Activated effector memory CD4-positive, alpha-beta T cell treated with Interleukin-2 at 50 U/mL for 16 hours (primary cell): ENCODE results near the gene SLIT1.

Experiments
- DNase-seq: peaks from one replicate; pipeline ENCODE4 v3.0.0-alpha.2; 2020

Gene SLIT1

DNA sequence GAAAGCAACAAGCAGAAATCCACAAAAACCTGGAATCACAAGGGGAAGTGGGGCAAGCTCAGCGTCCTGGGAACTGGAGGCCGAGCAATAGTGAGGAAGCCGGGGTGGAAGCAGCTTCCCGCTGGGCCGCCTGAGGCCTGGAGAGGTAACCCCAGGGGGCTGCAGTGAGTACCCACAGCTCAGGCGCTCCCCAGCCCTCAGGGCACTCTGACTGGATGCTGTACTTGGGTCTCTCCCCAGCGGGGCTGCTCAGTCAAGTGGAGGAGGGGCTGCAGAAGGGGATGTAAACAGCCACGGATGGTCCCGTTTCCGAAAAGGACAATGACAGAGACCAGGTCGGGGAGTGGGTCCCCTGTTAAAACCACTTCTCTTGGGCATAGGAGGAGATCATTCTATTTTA is 50.3 kb downstream of the SLIT1 start:
- DNase-seq: no peak

DNA sequence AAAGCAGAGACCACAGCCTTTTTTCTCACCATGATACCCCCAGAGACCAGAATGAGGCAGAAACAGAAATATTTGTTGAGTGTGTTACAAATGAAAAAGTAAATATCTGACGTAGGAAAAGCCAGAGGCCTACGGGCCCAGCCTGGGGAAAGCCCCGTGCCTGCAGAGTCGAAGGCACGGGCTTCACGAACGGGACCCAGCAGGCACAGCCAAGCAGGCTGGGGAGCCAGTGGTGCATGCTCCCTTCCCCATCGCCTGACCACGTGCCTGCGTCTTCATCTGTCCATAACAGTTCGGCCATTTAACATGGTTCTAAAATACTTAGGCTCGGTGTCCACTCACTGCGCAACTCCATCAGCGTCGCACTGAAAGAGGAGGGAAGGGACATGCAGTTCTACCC is 50.8 kb downstream of the SLIT1 start:
- DNase-seq: no peak

DNA sequence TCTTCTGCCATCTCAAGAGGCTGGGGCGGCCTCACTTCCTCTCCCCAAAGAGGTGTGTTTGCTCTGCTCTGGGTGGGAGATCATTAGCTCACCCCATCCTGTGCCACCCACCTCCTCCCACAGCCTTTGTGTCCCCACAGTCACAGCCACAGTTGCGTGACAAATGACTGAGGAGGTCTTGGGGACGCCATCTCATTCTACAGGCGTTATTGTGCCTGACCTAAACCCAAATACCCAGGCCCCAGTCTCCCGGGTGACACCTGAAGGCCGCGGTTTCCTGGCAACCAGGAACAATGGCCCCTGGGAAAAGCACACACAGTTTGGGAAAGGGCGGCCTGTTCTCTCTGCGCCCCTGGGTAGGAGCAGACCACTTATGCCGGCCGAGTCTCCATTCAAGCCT is 51.6 kb downstream of the SLIT1 start:
- no peak for DNase-seq

- DNase-seq: no peak
These were observed 53.5 kb downstream of the SLIT1 start for GRCh38 chr10:97132273-97132672.

GRCh38 chr10:97131666-97132065 is 54.1 kb downstream of the SLIT1 start:
- DNase-seq: no peak

DNA sequence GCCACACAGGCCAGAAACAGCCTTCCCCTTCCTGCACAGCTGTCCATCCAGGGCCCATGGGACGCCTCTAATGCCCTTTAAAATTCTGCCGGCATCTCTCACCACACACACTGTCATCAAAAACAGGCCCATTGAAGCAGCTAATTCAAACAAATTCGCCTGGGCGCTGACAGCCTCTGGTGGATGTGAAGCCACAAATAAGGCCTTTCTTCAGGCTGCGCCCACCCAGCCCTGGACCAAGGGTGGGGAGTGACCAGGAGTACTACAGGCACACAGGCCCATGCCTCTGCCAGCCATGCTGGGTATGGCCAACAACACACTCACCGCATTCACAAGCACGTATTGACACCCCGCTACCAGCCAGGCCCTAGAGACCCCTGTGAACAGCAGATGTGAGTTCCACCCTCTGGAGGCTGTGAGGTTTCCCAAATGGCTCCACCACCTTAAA is 54.6 kb downstream of the SLIT1 start:
- no peak for DNase-seq

GRCh38 chr10:97129666-97130065 is 56.1 kb downstream of the SLIT1 start:
- DNase-seq: no peak

DNA sequence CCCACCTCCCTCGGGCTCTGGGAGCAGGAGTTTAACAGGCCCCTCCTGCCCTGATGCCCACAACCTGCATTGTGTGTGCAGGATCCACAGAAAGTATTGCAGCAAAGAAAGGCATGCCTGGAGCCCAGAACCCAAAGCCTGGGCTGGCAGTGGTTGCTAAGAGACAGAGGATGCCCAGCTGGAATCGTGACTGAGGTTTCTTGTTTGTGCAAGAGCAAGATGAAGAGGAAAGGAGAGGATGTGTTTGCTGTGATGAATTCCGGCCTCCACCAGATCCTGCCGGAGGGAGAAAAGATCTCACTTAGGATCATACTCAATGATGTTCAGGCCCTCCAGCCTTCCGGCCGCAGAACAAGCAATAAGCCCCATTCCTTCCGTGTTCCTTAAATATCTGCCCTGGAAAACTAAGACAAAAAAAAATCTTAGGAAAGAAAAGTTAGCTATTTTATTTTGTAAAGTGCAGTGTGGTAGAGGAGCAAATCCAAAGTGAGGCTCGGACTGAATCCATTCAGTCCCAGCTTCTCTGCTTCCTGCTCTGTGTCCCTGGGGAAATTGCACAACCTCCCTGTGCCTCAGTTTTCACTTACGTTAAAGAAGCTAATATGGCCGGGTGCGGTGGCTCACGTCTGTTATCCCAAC is 57.1 kb downstream of the SLIT1 start:
- no peak for DNase-seq

DNA sequence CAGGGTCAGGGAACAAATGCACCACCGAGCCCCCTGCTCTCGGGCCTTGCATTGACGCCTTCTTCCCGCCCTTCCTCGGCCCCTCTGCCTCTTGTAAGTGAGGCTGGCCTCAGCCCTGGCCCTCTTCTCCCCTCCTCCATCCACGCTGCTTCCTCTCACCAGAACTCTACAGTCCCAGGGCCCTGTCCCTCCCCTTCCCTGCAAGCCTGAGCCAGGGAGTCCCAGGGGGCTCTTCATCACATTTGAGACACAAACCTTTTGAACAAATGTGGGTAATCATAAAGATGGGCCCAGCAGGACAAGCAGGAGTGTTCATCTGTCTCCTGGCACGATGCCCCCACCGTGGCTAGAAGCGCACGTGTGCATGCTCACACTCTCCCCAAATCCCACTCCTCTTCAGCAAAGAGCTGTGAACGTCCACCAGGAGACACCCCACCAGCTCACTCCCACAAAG is 57.7 kb downstream of the SLIT1 start:
- no peak for DNase-seq

DNA sequence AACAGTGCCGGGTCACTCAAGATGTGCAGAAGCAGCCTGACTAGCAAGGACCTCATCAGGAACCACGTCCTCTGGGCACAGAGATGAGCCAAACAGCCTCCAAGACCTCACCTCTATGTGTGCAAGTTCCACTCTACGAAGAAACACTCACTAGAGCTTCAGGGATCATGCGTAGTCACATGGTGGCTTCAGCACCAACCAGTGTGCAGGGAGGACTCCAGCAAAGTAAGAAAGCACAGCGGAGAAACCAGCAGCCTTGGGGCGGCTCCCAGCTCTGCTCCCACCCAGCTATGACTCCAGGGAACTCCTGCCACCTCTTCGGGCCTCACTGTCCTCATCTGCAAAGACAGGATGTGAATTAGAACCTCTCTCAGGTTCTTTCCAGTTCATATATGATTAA is 58.2 kb downstream of the SLIT1 start:
- DNase-seq: no peak

- no peak for DNase-seq
These were observed 61.5 kb downstream of the SLIT1 start for GRCh38 chr10:97124211-97124610.

- DNase-seq: no peak
These were observed 62.0 kb downstream of the SLIT1 start for GRCh38 chr10:97123765-97124164.

DNA sequence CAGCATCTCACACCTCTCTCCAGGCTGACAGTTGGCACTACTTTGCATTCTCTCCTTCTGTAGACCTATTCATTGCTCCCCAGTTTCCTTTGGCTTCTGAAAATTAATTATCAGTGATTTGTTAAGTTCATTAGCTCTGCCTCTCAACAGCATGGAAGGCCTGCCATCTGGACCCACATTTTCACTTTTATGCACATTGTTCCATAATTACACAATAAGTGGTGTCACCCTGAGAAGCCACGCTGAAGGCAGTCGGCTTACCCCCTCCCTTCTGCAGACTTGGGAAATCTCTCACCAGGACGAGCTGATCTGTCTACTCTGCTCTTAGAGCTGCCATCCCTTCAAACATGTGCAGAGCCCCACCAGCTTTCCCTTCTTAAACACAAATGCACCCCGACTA is 64.7 kb downstream of the SLIT1 start:
- no peak for DNase-seq

DNA sequence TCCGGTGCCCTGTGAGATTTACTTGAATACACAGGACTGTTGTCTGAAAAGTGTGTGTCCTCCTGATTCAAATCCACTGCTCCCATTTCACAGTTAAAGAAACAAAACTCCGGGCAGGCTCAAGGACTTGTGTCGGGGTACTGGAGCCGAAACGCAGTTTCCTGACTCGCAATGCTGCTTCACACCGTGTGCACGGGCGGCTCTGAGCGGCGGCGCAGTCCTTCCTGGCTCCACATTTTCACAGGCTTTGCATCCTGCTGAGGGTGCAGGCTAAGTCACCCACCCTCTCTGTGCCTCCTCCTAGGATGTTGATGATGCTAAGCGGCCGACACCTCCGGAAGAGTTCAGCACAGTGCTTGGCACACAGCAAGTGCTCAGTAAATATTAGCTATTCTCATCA is 65.4 kb downstream of the SLIT1 start:
- no peak for DNase-seq

DNA sequence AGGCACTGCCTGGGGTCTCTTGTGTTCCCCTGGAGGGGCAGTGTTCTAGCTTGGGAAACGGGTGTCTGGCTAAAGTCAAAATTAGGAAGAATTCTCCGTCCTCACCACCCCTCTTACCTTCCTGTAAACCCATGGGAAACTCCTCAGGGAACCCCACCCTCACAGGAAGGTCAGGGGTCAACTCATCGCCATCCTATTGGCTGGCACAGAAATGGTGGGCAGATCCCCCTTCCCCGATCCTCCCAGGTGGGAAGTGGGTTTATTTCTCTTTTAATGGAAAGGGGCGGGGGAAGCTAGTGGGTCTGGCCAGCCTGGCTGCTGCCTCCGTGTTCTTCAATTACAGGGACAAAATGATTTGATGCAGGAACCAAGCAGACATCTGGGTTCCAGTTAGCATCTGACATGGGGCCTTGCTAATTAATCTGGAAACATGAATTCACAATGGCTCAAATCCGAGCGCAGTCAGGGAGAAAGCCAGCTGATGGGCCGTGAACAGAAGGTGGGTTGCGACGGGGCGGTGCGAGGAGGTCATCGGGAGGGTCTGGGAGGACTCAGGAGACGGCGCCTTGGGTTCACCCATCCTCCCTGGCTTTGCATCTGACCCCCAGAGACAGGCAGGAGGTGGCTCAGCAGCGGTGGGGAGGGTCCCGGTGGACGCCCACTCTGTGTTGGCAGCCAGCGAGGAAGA is 66.6 kb downstream of the SLIT1 start:
- DNase-seq: no peak

DNA sequence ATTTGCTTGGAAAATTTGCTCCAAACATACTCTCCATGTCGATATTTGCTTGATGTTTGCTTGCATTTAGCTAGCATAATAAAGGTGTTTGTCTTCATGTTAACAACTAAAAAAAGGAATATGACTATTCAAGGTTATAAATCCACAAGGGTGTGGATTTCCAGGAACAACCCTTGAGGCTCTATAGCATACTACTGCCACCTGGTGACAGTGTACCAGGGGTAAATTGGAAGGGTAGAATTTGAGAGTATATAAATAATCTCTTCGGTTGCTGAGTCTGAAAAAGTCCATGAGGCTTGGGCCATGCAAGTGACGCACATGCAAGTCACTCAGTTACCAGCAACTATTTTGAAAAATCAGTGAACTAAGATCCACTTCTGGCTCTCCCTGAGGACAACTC is 68.4 kb downstream of the SLIT1 start:
- no peak for DNase-seq

- no peak for DNase-seq
These were observed 69.1 kb downstream of the SLIT1 start for GRCh38 chr10:97116462-97117162.

DNA sequence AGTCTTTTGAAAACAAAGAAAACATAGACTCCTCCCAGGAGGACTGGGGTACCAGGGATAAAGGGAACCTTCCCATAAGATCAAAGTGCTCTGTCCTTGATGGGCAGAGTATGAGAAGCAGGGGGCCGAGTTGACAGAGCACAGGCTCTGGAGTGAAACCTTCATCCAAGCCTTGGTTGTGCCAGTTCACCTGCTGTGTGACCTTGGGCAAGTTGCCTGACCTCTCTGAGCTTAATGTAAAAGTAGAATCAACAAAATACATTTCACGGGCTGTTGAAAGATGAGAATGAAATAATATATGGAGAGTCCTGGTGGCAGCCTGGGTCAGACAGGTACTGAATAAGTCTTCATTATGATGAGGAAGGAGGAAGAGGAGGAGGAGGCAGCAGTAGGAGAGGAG is 69.9 kb downstream of the SLIT1 start:
- no peak for DNase-seq

- no peak for DNase-seq
These were observed 74.1 kb downstream of the SLIT1 start for GRCh38 chr10:97111615-97112014.

- no peak for DNase-seq
These were observed 76.2 kb downstream of the SLIT1 start for GRCh38 chr10:97109547-97109946.

DNA sequence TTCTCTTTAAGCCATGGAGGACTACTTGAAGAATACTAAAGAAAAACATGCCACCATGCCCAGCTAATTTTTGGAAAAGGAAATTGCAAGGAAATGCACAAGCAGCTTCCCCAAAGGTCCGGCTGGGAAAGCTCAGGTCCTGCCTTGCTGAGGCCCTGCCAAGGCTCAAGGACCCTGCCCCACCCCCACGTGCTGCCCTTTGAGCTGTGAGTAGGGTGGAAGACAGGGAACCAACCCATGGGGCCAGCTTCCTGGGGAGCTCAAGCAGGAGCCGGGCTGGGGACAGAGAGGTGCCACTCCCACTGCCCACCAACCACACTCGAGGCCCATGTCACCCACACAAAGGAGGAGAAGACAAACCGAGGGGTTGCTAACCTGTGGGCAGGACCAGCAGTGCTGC is 78.2 kb downstream of the SLIT1 start:
- DNase-seq: no peak

GRCh38 chr10:97106207-97106606 is 79.6 kb downstream of the SLIT1 start:
- DNase-seq: no peak

DNA sequence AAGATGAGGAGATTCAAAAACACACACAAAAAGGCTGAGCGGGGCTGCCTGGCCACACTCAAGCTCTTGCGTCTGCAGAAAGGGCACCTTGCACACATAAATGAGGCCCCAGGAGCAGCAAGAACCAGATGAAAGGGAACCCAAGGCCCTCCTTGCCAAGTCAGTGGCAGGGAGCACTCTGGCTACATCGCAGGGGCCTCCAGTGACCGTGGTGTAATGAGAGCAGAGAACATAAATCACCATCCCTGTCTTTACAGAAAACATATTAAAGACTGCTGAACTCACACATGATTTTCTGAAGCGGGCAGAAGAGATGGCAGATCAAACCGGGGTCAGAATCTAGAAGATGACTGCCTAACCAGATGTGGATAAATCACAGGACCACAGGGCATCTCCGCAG is 80.5 kb downstream of the SLIT1 start:
- DNase-seq: no peak
